HG03095 (cell line): ENCODE results near the gene APLF.
A peak's percentile ranks its signal among the peaks of the same experiment; 100 is the strongest.
"Not testable (repeated sequence)": the region's sequence is repeated elsewhere in the genome, so short reads cannot be mapped to it uniquely, and the experiment has no call there.

Experiments used
- ATAC-seq: cut with Tn5 transposase; IDR thresholded peaks from one replicate; pipeline ENCODE4 v1.9.1; 2021; ENCODE audit warnings: moderate library complexity; ENCODE audit not compliant: unreplicated experiment

APLF gene

GRCh38 chr2:68438455-68439303 is 28.7 kb upstream of the APLF start:
- ATAC-seq = no peak

GRCh38 chr2:68441179-68441993 is 26.0 kb upstream of the APLF start:
- peak; percentile 96 for ATAC-seq

- no peak for ATAC-seq
Measured at GRCh38 chr2:68441994-68442322, 25.4 kb upstream of the APLF start.

GRCh38 chr2:68446425-68446824 is 21.0 kb upstream of the APLF start:
- ATAC-seq = not testable (repeated sequence)

- no peak for ATAC-seq
Measured at GRCh38 chr2:68447118-68447517, 20.3 kb upstream of the APLF start.

GRCh38 chr2:68448671-68449653 is 18.4 kb upstream of the APLF start:
- ATAC-seq = no peak

GRCh38 chr2:68452158-68452900 is 15.1 kb upstream of the APLF start:
- no peak for ATAC-seq

GRCh38 chr2:68453761-68454360 is 13.5 kb upstream of the APLF start:
- no peak for ATAC-seq

- ATAC-seq = no peak
Measured at GRCh38 chr2:68454719-68455118, 12.7 kb upstream of the APLF start.

GRCh38 chr2:68456198-68456597 is 11.2 kb upstream of the APLF start:
- ATAC-seq = no peak

- ATAC-seq = no peak
Measured at GRCh38 chr2:68458981-68459380, 8.4 kb upstream of the APLF start.

GRCh38 chr2:68463287-68463877 is 4.0 kb upstream of the APLF start:
- no peak for ATAC-seq

- ATAC-seq = no peak
Measured at GRCh38 chr2:68464651-68465050, 2.7 kb upstream of the APLF start.

GRCh38 chr2:68465081-68465916 is 2.1 kb upstream of the APLF start:
- no peak for ATAC-seq

- ATAC-seq = no peak
Measured at GRCh38 chr2:68466361-68466777, 1.0 kb upstream of the APLF start.

- ATAC-seq = peak; percentile 22
Measured at GRCh38 chr2:68466778-68467076, 658 bp upstream of the APLF start.

- no peak for ATAC-seq
Measured at GRCh38 chr2:68468801-68469200, 1.4 kb downstream of the APLF start.

GRCh38 chr2:68469935-68470334 is 2.5 kb downstream of the APLF start:
- no peak for ATAC-seq

GRCh38 chr2:68471385-68471784 is 4.0 kb downstream of the APLF start:
- ATAC-seq = no peak
